Endodermal cell (in vitro differentiated cells): ENCODE measurements around the gene ZNF668. TPM values are rescaled to one million over a fixed set of nuclear protein-coding genes. Genes with fewer than 3 reads are reported as not detected.

Source experiments
- DNase-seq: peaks from one replicate; pipeline ENCODE4 v3.0.0-alpha.2; 2017
- H3K27ac ChIP-seq: 2 replicates; pipeline ENCODE4 v1.5.1; 2013; ENCODE audit warnings: mild to moderate bottlenecking, low read depth, low read length, moderate library complexity
- H3K27me3 ChIP-seq: 2 replicates; pipeline ENCODE4 v1.6.1; 2013; ENCODE audit warnings: mild to moderate bottlenecking, low read length, moderate library complexity; ENCODE audit not compliant: insufficient read depth, control insufficient read depth, poor library complexity, severe bottlenecking
- H3K36me3 ChIP-seq: 2 replicates; pipeline ENCODE4 v1.7.0; 2013; ENCODE audit warnings: mild to moderate bottlenecking, low read length, moderate library complexity; ENCODE audit not compliant: control insufficient read depth, insufficient read depth
- H3K4me1 ChIP-seq: one replicate; pipeline ENCODE4 v1.7.0; 2013; ENCODE audit warnings: low read length; ENCODE audit not compliant: control insufficient read depth, insufficient read depth
- H3K4me3 ChIP-seq: 2 replicates; pipeline ENCODE4 v1.5.1; 2013; ENCODE audit warnings: mild to moderate bottlenecking, low read length, moderate library complexity
- H3K9ac ChIP-seq: 2 replicates; pipeline ENCODE4 v1.6.1; 2013; ENCODE audit warnings: mild to moderate bottlenecking, low read length, moderate library complexity; ENCODE audit not compliant: poor library complexity, severe bottlenecking; ENCODE audit errors: extremely low read depth
- H3K9me3 ChIP-seq: 2 replicates; pipeline ENCODE4 v1.6.1; 2013; ENCODE audit warnings: mild to moderate bottlenecking, low read length, moderate library complexity; ENCODE audit not compliant: control insufficient read depth
- H3K27ac Mint-ChIP-seq: 2 replicates; pipeline ENCODE4 v1.8.0; 2020; ENCODE audit warnings: mixed read lengths
- H3K27me3 Mint-ChIP-seq: 2 replicates; pipeline ENCODE4 v1.8.0; 2021; ENCODE audit warnings: mild to moderate bottlenecking, mixed read lengths; ENCODE audit not compliant: insufficient read depth
- H3K36me3 Mint-ChIP-seq: 2 replicates; pipeline ENCODE4 v1.8.0; 2020; ENCODE audit warnings: low read depth, mixed read lengths
- H3K4me1 Mint-ChIP-seq: 2 replicates; pipeline ENCODE4 v1.8.0; 2020; ENCODE audit warnings: mixed read lengths
- H3K4me3 Mint-ChIP-seq: 2 replicates; pipeline ENCODE4 v1.8.0; 2020; ENCODE audit warnings: mild to moderate bottlenecking, moderate library complexity, mixed read lengths
- H3K9me3 Mint-ChIP-seq: 2 replicates; pipeline ENCODE4 v1.8.0; 2020; ENCODE audit warnings: mild to moderate bottlenecking, mixed read lengths
- CTCF ChIP-seq: fragments of 200-600 bp; sonication (generic); conservative IDR thresholded peaks from 2 replicates; pipeline ENCODE4 v1.5.0; 2021; ENCODE audit warnings: antibody characterized with exemption, mild to moderate bottlenecking
- WGBS, 2 experiments: methylation state at CpG; one replicate each; pipeline versions ENCODE4 v1.1.5 to v1.1.7; 2013; ENCODE audit warnings: missing lambda C conversion rate in 2 of 2, mixed read lengths in 1 of 2; ENCODE audit not compliant: insufficient coverage in 1 of 2, insufficient read length in 1 of 2; 5-methylcytosine and 5-hydroxymethylcytosine counted together
- total RNA-seq, 2 donors: library from RNA; stranded (reverse); fragmentation: NEBNext Ultra II Directional in 1 of 2; extraction: Animal tissue kit (Norgen Biotek cat#: 25700) in 1 of 2; gene quantifications; 2 replicates in 1 of 2; 3 replicates in 1 of 2; pipeline ENCODE4 v1.2.1, GENCODE V29; 2021

ZNF668 gene
- total RNA-seq, 2 donors from 2014 or later: 11.2 to 12.6 TPM

- 92 to 95% methylated on average over 9 to 13 of the region's 13 CpGs for WGBS, 2 experiments
- H3K27me3 Mint-ChIP-seq: no peaks in the 10 kb centered on the region
- no peaks in the 10 kb centered on the region for H3K9me3 Mint-ChIP-seq
- peaks cover 46% of the 10 kb centered on the region for H3K36me3 Mint-ChIP-seq
- H3K27me3 ChIP-seq: no peaks in the 10 kb centered on the region
- H3K4me1 Mint-ChIP-seq: no peaks in the 10 kb centered on the region
- no peak overlapping the region for H3K27ac Mint-ChIP-seq
- no peaks in the 10 kb centered on the region for H3K4me1 ChIP-seq
- H3K27ac ChIP-seq: no peak overlapping the region
- no peak overlapping the region for H3K9ac ChIP-seq
- TF ChIP-seq CTCF: no peak
- no peaks in the 10 kb centered on the region for H3K9me3 ChIP-seq
- H3K36me3 ChIP-seq: peaks cover 39% of the 10 kb centered on the region
- H3K4me3 Mint-ChIP-seq: no peak overlapping the region
- no peak overlapping the region for H3K4me3 ChIP-seq
- no peak for DNase-seq
These were observed 6.8 kb upstream of the ZNF668 start for GRCh38 chr16:31080756-31081419.

GRCh38 chr16:31080035-31080629 lies 6.1 kb upstream of the ZNF668 start:
- Histone ChIP-seq H3K4me3 (no peak overlapping the region), H3K36me3 (peaks cover 39% of the 10 kb centered on the region), H3K4me1 (no peaks in the 10 kb centered on the region), H3K27me3 (no peaks in the 10 kb centered on the region), H3K9ac (no peak overlapping the region), H3K9me3 (no peaks in the 10 kb centered on the region), H3K27ac (no peak overlapping the region)
- Mint-ChIP-seq H3K9me3 (no peaks in the 10 kb centered on the region), H3K27me3 (no peaks in the 10 kb centered on the region), H3K4me1 (no peaks in the 10 kb centered on the region), H3K36me3 (peaks cover 46% of the 10 kb centered on the region), H3K27ac (no peak overlapping the region), H3K4me3 (no peak overlapping the region)
- DNase-seq: no peak
- 95 to 96% methylated on average over 31 to 40 of the region's 40 CpGs for WGBS, 2 experiments
- no peak for TF ChIP-seq CTCF

- Mint-ChIP-seq H3K36me3 (peaks cover 46% of the 10 kb centered on the region), H3K27ac (no peak overlapping the region), H3K4me1 (peaks cover 6% of the 10 kb centered on the region), H3K27me3 (no peaks in the 10 kb centered on the region), H3K4me3 (no peak overlapping the region), H3K9me3 (no peaks in the 10 kb centered on the region)
- H3K9ac ChIP-seq: no peak overlapping the region
- TF ChIP-seq CTCF: peak; percentile 32
- H3K4me1 ChIP-seq: no peaks in the 10 kb centered on the region
- H3K27ac ChIP-seq: no peak overlapping the region
- H3K36me3 ChIP-seq: peaks cover 39% of the 10 kb centered on the region
- H3K9me3 ChIP-seq: no peaks in the 10 kb centered on the region
- 95 to 96% methylated on average over 10 to 13 of the region's 13 CpGs for WGBS, 2 experiments
- H3K4me3 ChIP-seq: no peak overlapping the region
- H3K27me3 ChIP-seq: no peaks in the 10 kb centered on the region
- DNase-seq: peak; percentile 71
These were observed 5.4 kb upstream of the ZNF668 start for GRCh38 chr16:31079342-31079944.
